ENCODE results near the gene TGM6.

DNA sequence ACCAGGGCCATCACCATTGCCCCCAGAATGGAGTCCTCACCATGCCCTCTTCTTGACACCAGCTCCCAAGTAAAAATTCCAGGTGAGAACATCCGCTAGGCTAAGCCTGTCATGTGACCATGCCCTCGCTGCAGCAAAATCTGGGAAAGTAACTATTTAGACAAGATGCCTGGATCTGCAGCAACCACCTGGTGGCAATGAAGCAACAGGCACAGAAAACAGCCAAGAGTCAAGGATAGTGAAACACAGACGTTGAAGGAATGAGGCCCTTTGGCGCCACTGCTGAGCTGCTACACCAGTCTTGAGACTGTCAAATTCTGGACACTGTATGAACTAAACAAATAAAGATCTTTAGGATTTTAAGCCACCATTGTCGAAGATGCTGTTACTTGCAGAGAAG is 30.1 kb upstream of the TGM6 start:
- TF ChIP-seq, protein P1, sequence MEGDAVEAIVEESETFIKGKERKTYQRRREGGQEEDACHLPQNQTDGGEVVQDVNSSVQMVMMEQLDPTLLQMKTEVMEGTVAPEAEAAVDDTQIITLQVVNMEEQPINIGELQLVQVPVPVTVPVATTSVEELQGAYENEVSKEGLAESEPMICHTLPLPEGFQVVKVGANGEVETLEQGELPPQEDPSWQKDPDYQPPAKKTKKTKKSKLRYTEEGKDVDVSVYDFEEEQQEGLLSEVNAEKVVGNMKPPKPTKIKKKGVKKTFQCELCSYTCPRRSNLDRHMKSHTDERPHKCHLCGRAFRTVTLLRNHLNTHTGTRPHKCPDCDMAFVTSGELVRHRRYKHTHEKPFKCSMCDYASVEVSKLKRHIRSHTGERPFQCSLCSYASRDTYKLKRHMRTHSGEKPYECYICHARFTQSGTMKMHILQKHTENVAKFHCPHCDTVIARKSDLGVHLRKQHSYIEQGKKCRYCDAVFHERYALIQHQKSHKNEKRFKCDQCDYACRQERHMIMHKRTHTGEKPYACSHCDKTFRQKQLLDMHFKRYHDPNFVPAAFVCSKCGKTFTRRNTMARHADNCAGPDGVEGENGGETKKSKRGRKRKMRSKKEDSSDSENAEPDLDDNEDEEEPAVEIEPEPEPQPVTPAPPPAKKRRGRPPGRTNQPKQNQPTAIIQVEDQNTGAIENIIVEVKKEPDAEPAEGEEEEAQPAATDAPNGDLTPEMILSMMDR (IDR thresholded peaks at IDR 0.05; ENCODE audit: poor library complexity) = no peak
- TF ChIP-seq EZH2 (IDR thresholded peaks at IDR 0.05; ENCODE audit: borderline replicate concordance) = no peak
- no peak for TF ChIP-seq EZH2phosphoT487 (IDR thresholded peaks at IDR 0.05; ENCODE audit: low read depth, severe bottlenecking, unreplicated experiment)
